GM04504 (cell line): ENCODE results near the gene RAD23A.
"Not testable (repeated sequence)": the region's sequence is repeated elsewhere in the genome, so short reads cannot be mapped to it uniquely, and the experiment has no call there.

Experiments used
- DNase-seq: peaks from one replicate; pipeline ENCODE4 v3.0.0-alpha.2; 2012; ENCODE audit warnings: low read depth

RAD23A gene

GRCh38 chr19:12955575-12955974, 9.9 kb downstream of the RAD23A start:
- not testable (repeated sequence) for DNase-seq

GRCh38 chr19:12955996-12956395, 10.3 kb downstream of the RAD23A start:
- no peak for DNase-seq

GRCh38 chr19:12956446-12957388, 11.1 kb downstream of the RAD23A start, which contains the start of gene GADD45GIP1:
Gene GADD45GIP1 (minus strand): TSS chr19:12957223. CDS start chr19:12957212, 11 bp downstream.
- no peak for DNase-seq

GRCh38 chr19:12957389-12957952, 11.8 kb downstream of the RAD23A start:
- DNase-seq = not testable (repeated sequence)

- DNase-seq = no peak
Measured at GRCh38 chr19:12959481-12959880, 13.8 kb downstream of the RAD23A start.

GRCh38 chr19:12965017-12965811, 19.6 kb downstream of the RAD23A start:
- DNase-seq = no peak

- DNase-seq = no peak
Measured at GRCh38 chr19:12965812-12966135, 20.1 kb downstream of the RAD23A start.

- DNase-seq = no peak
Measured at GRCh38 chr19:12967907-12968306, 22.2 kb downstream of the RAD23A start.

- no peak for DNase-seq
Measured at GRCh38 chr19:12969292-12969988, 23.8 kb downstream of the RAD23A start, which contains the start of gene DAND5. Gene DAND5 (plus strand): TSS chr19:12969576. CDS start chr19:12969661, 85 bp downstream.

- no peak for DNase-seq
Measured at GRCh38 chr19:12970070-12970820, 24.6 kb downstream of the RAD23A start.

- DNase-seq = no peak
Measured at GRCh38 chr19:12973236-12973635, 27.6 kb downstream of the RAD23A start.

- no peak for DNase-seq
Measured at GRCh38 chr19:12974301-12975220, 28.9 kb downstream of the RAD23A start.

- no peak for DNase-seq
Measured at GRCh38 chr19:12975221-12975741, 29.6 kb downstream of the RAD23A start.

- DNase-seq = not testable (repeated sequence)
Measured at GRCh38 chr19:12976109-12976508, 30.4 kb downstream of the RAD23A start.

- DNase-seq = no peak
Measured at GRCh38 chr19:12979974-12980373, 34.3 kb downstream of the RAD23A start.

- no peak for DNase-seq
Measured at GRCh38 chr19:12982648-12983047, 37.0 kb downstream of the RAD23A start.

- DNase-seq = no peak
Measured at GRCh38 chr19:12983091-12983490, 37.4 kb downstream of the RAD23A start.

- DNase-seq = peak; percentile 45
Measured at GRCh38 chr19:12983542-12984142, 38.0 kb downstream of the RAD23A start.

GRCh38 chr19:12984143-12984627, 38.5 kb downstream of the RAD23A start:
- DNase-seq = no peak
